Measurements from ENCODE around the gene ALDH4A1. TPM values are rescaled to one million over a fixed set of nuclear protein-coding genes. Genes with fewer than 3 reads are reported as not detected.

The ALDH4A1 gene
- total and polyA plus RNA-seq, 12 donors, result 11.3 to 46.9 (median 19.8) TPM

GRCh38 chr1:18918417-18918816 is 16.1 kb upstream of the ALDH4A1 start:
- intact Hi-C loops (cut with DNase I), result loop anchor here (5.0 to 10.0 kb wide), 3 partner anchors 39 to 176 kb away; partner anchors contain the start of gene IFFO2 (in 1 of the 2)
- no peak overlapping the region for H3K27ac ChIP-seq
- no peak for DNase-seq
- no peak overlapping the region for H3K4me3 ChIP-seq
- no peaks in the 10 kb centered on the region for H3K9me3 ChIP-seq (replicated peaks in 1 of 3)
- no peak for TF ChIP-seq CTCF (IDR thresholded peaks at IDR 0.05)
- no peak for TF ChIP-seq POLR2A (IDR thresholded peaks at IDR 0.05)
- peaks cover 19 to 20% of the 10 kb centered on the region in 2 donors for H3K4me1 ChIP-seq (replicated peaks in 1 of 2)
- WGBS, 4 donors, result 89 to 97% (median 94%) methylated on average over 12 to 14 of the region's 14 CpGs
- H3K36me3 ChIP-seq (replicated peaks in 1 of 2), result peaks cover 0 to 26% of the 10 kb centered on the region in 2 donors
- no peaks in the 10 kb centered on the region for H3K27me3 ChIP-seq

GRCh38 chr1:18917071-18917799 is 14.9 kb upstream of the ALDH4A1 start:
- Histone ChIP-seq H3K4me3 (no peak overlapping the region), H3K36me3 (replicated peaks in 1 of 2) (peaks cover 0 to 26% of the 10 kb centered on the region in 2 donors), H3K9me3 (replicated peaks in 1 of 3) (no peaks in the 10 kb centered on the region), H3K27ac (no peak overlapping the region), H3K4me1 (replicated peaks in 1 of 2) (peaks cover 7 to 12% of the 10 kb centered on the region in 2 donors), H3K27me3 (no peaks in the 10 kb centered on the region)
- no peak for TF ChIP-seq POLR2A (IDR thresholded peaks at IDR 0.05)
- TF ChIP-seq CTCF (IDR thresholded peaks at IDR 0.05), result no peak
- intact Hi-C loops (cut with DNase I), result loop anchor here (5.0 to 10.0 kb wide), 3 partner anchors 40 to 178 kb away; partner anchors contain the start of gene IFFO2 (in 1 of the 2)
- 89 to 94% (median 92%) methylated on average over 26 to 30 of the region's 30 CpGs for WGBS, 4 donors
- no peak for DNase-seq

GRCh38 chr1:18915341-18915740 is 13.0 kb upstream of the ALDH4A1 start:
- no peak overlapping the region for H3K27ac ChIP-seq
- intact Hi-C loops (cut with DNase I), result loop anchor here (5.0 to 10.0 kb wide), 3 partner anchors 42 to 179 kb away; partner anchors contain the start of gene IFFO2 (in 1 of the 2)
- no peak for TF ChIP-seq CTCF (IDR thresholded peaks at IDR 0.05)
- no peak for TF ChIP-seq POLR2A (IDR thresholded peaks at IDR 0.05)
- DNase-seq, result no peak
- H3K9me3 ChIP-seq (replicated peaks in 1 of 3), result no peaks in the 10 kb centered on the region
- no peaks in the 10 kb centered on the region for H3K27me3 ChIP-seq
- WGBS, 4 donors, result 89 to 92% (median 92%) methylated on average over 5 to 7 of the region's 7 CpGs
- H3K36me3 ChIP-seq (replicated peaks in 1 of 2), result peaks cover 0 to 42% of the 10 kb centered on the region in 2 donors
- no peak overlapping the region for H3K4me3 ChIP-seq
- H3K4me1 ChIP-seq (replicated peaks in 1 of 2), result peaks cover 0 to 4% of the 10 kb centered on the region in 2 donors

- H3K4me3 ChIP-seq, result no peak overlapping the region
- peak; percentile 82 to 96 (median 90) for DNase-seq
- 24 to 45% (median 27%) methylated on average over 8 to 22 of the region's 22 CpGs for WGBS, 4 donors
- H3K36me3 ChIP-seq (replicated peaks in 1 of 2), result peaks cover 0 to 52% of the 10 kb centered on the region in 2 donors
- intact Hi-C loops (cut with DNase I), result loop anchor here (10.0 kb wide), 2 partner anchors 162 to 182 kb away; no protein-coding TSS in a partner anchor
- peak overlapping the region in 3 of 5 donors; percentile 20 to 69 (median 36) for H3K27ac ChIP-seq
- H3K9me3 ChIP-seq (replicated peaks in 1 of 3), result no peaks in the 10 kb centered on the region
- H3K4me1 ChIP-seq (replicated peaks in 1 of 2), result peaks cover 0 to 10% of the 10 kb centered on the region in 2 donors
- TF ChIP-seq CTCF (IDR thresholded peaks at IDR 0.05) (peak; percentile 94 to 99 (median 98)), POLR2A (IDR thresholded peaks at IDR 0.05) (no peak)
- no peaks in the 10 kb centered on the region for H3K27me3 ChIP-seq
Measured at GRCh38 chr1:18913065-18913835, 10.9 kb upstream of the ALDH4A1 start.

Data from adrenal gland (tissue), 12 donors.